Mesothelial cell of epicardium (in vitro differentiated cells): ENCODE data around the gene IQCF5. TPM values are rescaled to one million over a fixed set of nuclear protein-coding genes. Genes with fewer than 3 reads are reported as not detected.

Experiments used
- DNase-seq, 2 experiments: peaks; one replicate each; pipeline ENCODE4 v3.0.0; 2021; ENCODE audit warnings: low spot score in 2 of 2; ENCODE audit not compliant: unreplicated experiment in 2 of 2
- H3K27ac Mint-ChIP-seq: 2 replicates; pipeline ENCODE4 v1.8.0; 2021; ENCODE audit warnings: mixed read lengths
- H3K27me3 Mint-ChIP-seq: 2 replicates; pipeline ENCODE4 v1.8.0; 2021; ENCODE audit warnings: low read depth, mixed read lengths
- H3K36me3 Mint-ChIP-seq: 2 replicates; pipeline ENCODE4 v1.8.0; 2021; ENCODE audit warnings: mixed read lengths
- H3K4me1 Mint-ChIP-seq: 2 replicates; pipeline ENCODE4 v1.8.0; 2021; ENCODE audit warnings: mixed read lengths
- H3K4me3 Mint-ChIP-seq: 2 replicates; pipeline ENCODE4 v1.8.0; 2021; ENCODE audit warnings: mild to moderate bottlenecking, moderate library complexity, mixed read lengths
- H3K9me3 Mint-ChIP-seq: 2 replicates; pipeline ENCODE4 v1.8.0; 2021; ENCODE audit warnings: mixed read lengths
- CTCF ChIP-seq: fragments of 200-600 bp; sonication (generic); IDR thresholded peaks from one replicate; pipeline ENCODE4 v1.5.0; 2021; ENCODE audit warnings: antibody characterized with exemption; ENCODE audit not compliant: unreplicated experiment
- total RNA-seq: library from RNA; stranded (reverse); gene quantifications from 3 replicates; pipeline ENCODE4 v1.2.1, GENCODE V29; 2021

Gene IQCF5
- total RNA-seq, 1 donor from 2014 or later = not detected

GRCh38 chr3:51830345-51830744 lies 45.1 kb downstream of the IQCF5 start:
- Mint-ChIP-seq H3K4me1 (no peaks in the 10 kb centered on the region), H3K36me3 (no peaks in the 10 kb centered on the region), H3K4me3 (no peak overlapping the region), H3K9me3 (peaks cover 32% of the 10 kb centered on the region), H3K27ac (no peak overlapping the region), H3K27me3 (peaks cover 34% of the 10 kb centered on the region)
- no peak for DNase-seq
- TF ChIP-seq CTCF = no peak

- H3K4me3 Mint-ChIP-seq = no peak overlapping the region
- H3K9me3 Mint-ChIP-seq = peaks cover 25% of the 10 kb centered on the region
- H3K27me3 Mint-ChIP-seq = peaks cover 24% of the 10 kb centered on the region
- no peak overlapping the region for H3K27ac Mint-ChIP-seq
- TF ChIP-seq CTCF = no peak
- H3K4me1 Mint-ChIP-seq = no peaks in the 10 kb centered on the region
- no peaks in the 10 kb centered on the region for H3K36me3 Mint-ChIP-seq
- no peak for DNase-seq
Observed at GRCh38 chr3:51828297-51828696, 47.1 kb downstream of the IQCF5 start.

Other genes with a start within 250 kb of the IQCF5 start
- 37.8 to 39.7 TPM (median 38.6 TPM) in 3 replicates for gene TEX264, start 204.3 kb downstream of the IQCF5 start, total RNA-seq
- gene GRM2, start 168.5 kb downstream of the IQCF5 start, total RNA-seq = 0.66 to 1.0 TPM (median 0.98 TPM) in 3 replicates
- not detected in 3 replicates for gene IQCF6, start 96.4 kb downstream of the IQCF5 start, total RNA-seq
- not detected in 3 replicates for gene IQCF2, start 14.0 kb downstream of the IQCF5 start, total RNA-seq
- not detected in 3 replicates for gene IQCF1, start 27.8 kb upstream of the IQCF5 start, total RNA-seq
- gene RRP9, start 66.3 kb upstream of the IQCF5 start, total RNA-seq = 20.5 to 20.9 TPM (median 20.6 TPM) in 3 replicates
- 11.9 to 13.2 TPM (median 12.0 TPM) in 3 replicates for gene PARP3, start 66.8 kb upstream of the IQCF5 start, total RNA-seq
- 0.22 to 0.36 TPM (median 0.33 TPM) in 3 replicates for gene GPR62, start 79.8 kb upstream of the IQCF5 start, total RNA-seq
- 58.3 to 62.0 TPM (median 59.8 TPM) in 3 replicates for gene PCBP4, start 91.9 kb upstream of the IQCF5 start, total RNA-seq
- 25.9 to 27.2 TPM (median 26.0 TPM) in 3 replicates for gene ABHD14B, start 98.4 kb upstream of the IQCF5 start, total RNA-seq
- gene ABHD14A, start 99.5 kb upstream of the IQCF5 start, total RNA-seq = 13.7 to 15.5 TPM (median 14.8 TPM) in 3 replicates
- 47.8 to 59.0 TPM (median 58.7 TPM) in 3 replicates for gene ACY1, start 107.9 kb upstream of the IQCF5 start, total RNA-seq
- gene RPL29, start 120.3 kb upstream of the IQCF5 start, total RNA-seq = 1,237 to 1,322 TPM (median 1,301 TPM) in 3 replicates
- 32.0 to 34.6 TPM (median 32.2 TPM) in 3 replicates for gene DUSP7, start 181.0 kb upstream of the IQCF5 start, total RNA-seq